DOHH2 (cell line): ENCODE results near the gene TMEM140.

Experiments
- EZH2phosphoT487 ChIP-seq: fragments of 200-600 bp; sonication (generic); IDR thresholded peaks from 2 replicates; pipeline ENCODE4 v1.6.1; 2017; ENCODE audit warnings: borderline replicate concordance, mild to moderate bottlenecking, antibody characterized with exemption, low read length, moderate library complexity, mixed read lengths
- TF ChIP-seq, protein P1 (sequence below): fragments of 200-600 bp; sonication (generic); IDR thresholded peaks from one replicate; pipeline ENCODE4 v1.5.1; 2014; ENCODE audit warnings: antibody characterized with exemption, mild to moderate bottlenecking, low read depth, low read length; ENCODE audit not compliant: poor library complexity, severe bottlenecking

DNA sequence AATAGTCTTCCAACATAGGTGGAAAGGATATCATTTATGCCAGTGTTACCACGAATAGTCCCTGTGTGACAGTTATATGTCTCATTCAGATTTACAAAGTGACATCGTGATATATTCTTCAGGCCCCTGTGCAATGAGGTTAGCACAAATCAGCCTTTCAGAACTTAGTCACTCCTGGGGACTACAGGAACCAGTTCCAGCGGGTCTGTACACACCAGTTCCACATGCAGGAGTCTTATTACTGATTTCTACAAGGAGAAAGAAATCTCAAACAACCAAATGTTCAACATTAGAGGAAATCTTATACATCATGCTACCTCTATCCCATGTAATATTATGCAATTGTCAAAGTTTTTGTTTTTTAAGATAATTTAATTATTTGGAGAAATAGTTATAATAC lies 67.8 kb downstream of the TMEM140 start:
- TF ChIP-seq, protein P1, sequence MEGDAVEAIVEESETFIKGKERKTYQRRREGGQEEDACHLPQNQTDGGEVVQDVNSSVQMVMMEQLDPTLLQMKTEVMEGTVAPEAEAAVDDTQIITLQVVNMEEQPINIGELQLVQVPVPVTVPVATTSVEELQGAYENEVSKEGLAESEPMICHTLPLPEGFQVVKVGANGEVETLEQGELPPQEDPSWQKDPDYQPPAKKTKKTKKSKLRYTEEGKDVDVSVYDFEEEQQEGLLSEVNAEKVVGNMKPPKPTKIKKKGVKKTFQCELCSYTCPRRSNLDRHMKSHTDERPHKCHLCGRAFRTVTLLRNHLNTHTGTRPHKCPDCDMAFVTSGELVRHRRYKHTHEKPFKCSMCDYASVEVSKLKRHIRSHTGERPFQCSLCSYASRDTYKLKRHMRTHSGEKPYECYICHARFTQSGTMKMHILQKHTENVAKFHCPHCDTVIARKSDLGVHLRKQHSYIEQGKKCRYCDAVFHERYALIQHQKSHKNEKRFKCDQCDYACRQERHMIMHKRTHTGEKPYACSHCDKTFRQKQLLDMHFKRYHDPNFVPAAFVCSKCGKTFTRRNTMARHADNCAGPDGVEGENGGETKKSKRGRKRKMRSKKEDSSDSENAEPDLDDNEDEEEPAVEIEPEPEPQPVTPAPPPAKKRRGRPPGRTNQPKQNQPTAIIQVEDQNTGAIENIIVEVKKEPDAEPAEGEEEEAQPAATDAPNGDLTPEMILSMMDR, result no peak
- no peak for TF ChIP-seq EZH2phosphoT487
